HCT116 (cell line): ENCODE results near the gene MBNL2. TPM values are rescaled to one million over a fixed set of nuclear protein-coding genes. Genes with fewer than 3 reads are reported as not detected.

Experiments used
- ATAC-seq: fragments of 200-7000 bp; cut with Tn5 transposase; 2 replicates; pipeline ENCODE4 v1.9.1; 2020; ENCODE audit warnings: mild to moderate bottlenecking, moderate library complexity
- BruUV-seq: library from RNA; stranded (reverse); fragments of 400-500 nt; replicated peaks from 2 replicates; lab custom pipeline; 2021; lab: Mats Ljungman, UMichigan
- CTCF ChIA-PET: fragments of 300-600 bp; sonication (Branson Sonifier 250); formaldehyde crosslinking; loops from one replicate; lab custom pipeline; 2021; ENCODE audit warnings: antibody characterized with exemption; lab: Charles Lee
- POLR2A ChIA-PET: fragments of 300-600, 350-600 bp; sonication (Branson Sonifier 250); formaldehyde crosslinking; loops from one replicate; lab custom pipeline; 2021; ENCODE audit warnings: antibody characterized with exemption; lab: Charles Lee
- RAD21 ChIA-PET, 2 experiments: fragments of 300-600 bp; sonication (Branson Sonifier 250); formaldehyde crosslinking; loops; one replicate each; lab custom pipeline; 2023; ENCODE audit warnings: low total read pairs in 2 of 2; ENCODE audit not compliant: uncharacterized antibody in 2 of 2, unreplicated experiment in 2 of 2, low non-redundant PET in 1 of 2; lab: Charles Lee
- DNase-seq: peaks from one replicate; pipeline ENCODE4 v3.0.0-alpha.2; 2010; ENCODE audit warnings: low read depth, low spot score
- H2AFZ ChIP-seq: fragments of 200-600 bp; shearing (Covaris generic), sonication (generic); 2 replicates; pipeline ENCODE4 v1.6.1; 2017; ENCODE audit warnings: low read depth, mixed run types, mixed read lengths, antibody characterized with exemption, low read length; ENCODE audit not compliant: poor library complexity, severe bottlenecking
- H3K27ac ChIP-seq: 2 replicates; pipeline ENCODE4 v1.5.1; 2012; ENCODE audit warnings: low read depth, low read length
- H3K27me3 ChIP-seq: fragments of 200-600 bp; sonication (generic); 2 replicates; pipeline ENCODE4 v1.6.1; 2016; ENCODE audit warnings: mixed run types, low read length, mixed read lengths; ENCODE audit not compliant: insufficient read depth
- H3K36me3 ChIP-seq, 2 experiments: fragments of 200-500 bp in 1 of 2; fragments of 200-600 bp in 1 of 2; sonication (Bioruptor generic) in 1 of 2; sonication (generic) in 1 of 2; 2 replicates each; pipeline versions ENCODE4 v1.5.1 to v1.6.1; 2014 to 2016; ENCODE audit warnings: low read length in 2 of 2, inconsistent platforms in 1 of 2, mixed read lengths in 1 of 2, mixed run types in 1 of 2; ENCODE audit not compliant: insufficient read depth in 2 of 2, control insufficient read depth in 1 of 2
- H3K4me1 ChIP-seq, 2 experiments: fragments of 200-600 bp in 1 of 2; sonication (generic) in 1 of 2; 2 replicates each; pipeline versions ENCODE4 v1.5.1 to v1.6.1; 2012 to 2017; ENCODE audit warnings: low read length in 2 of 2, inconsistent platforms in 1 of 2, mild to moderate bottlenecking in 1 of 2, mixed read lengths in 1 of 2, mixed run types in 1 of 2, moderate library complexity in 1 of 2; ENCODE audit not compliant: insufficient read depth in 2 of 2, control insufficient read depth in 1 of 2
- H3K4me2 ChIP-seq: fragments of 200-600 bp; sonication (generic); 2 replicates; pipeline ENCODE4 v1.6.1; 2017; ENCODE audit warnings: mixed run types, low read length, mixed read lengths
- H3K4me3 ChIP-seq, 2 experiments: fragments of 200-600 bp in 1 of 2; sonication (generic) in 1 of 2; replicated peaks in 1 of 2; 2 replicates each; pipeline ENCODE4 v1.5.1; 2011 to 2016; ENCODE audit warnings: low read length in 2 of 2, control low read depth in 1 of 2, low read depth in 1 of 2, mild to moderate bottlenecking in 1 of 2, mixed read lengths in 1 of 2, mixed run types in 1 of 2
- H3K79me2 ChIP-seq: fragments of 200-600 bp; sonication (generic); 2 replicates; pipeline ENCODE4 v1.6.1; 2017; ENCODE audit warnings: mild to moderate bottlenecking, mixed run types, low read length, moderate library complexity, mixed read lengths; ENCODE audit not compliant: insufficient read depth
- H3K9ac ChIP-seq: fragments of 200-600 bp; sonication (generic); 2 replicates; pipeline ENCODE4 v1.6.1; 2016; ENCODE audit warnings: low read length, mixed read lengths
- H3K9me2 ChIP-seq: fragments of 200-600 bp; sonication (generic), shearing (Covaris generic); 2 replicates; pipeline ENCODE4 v1.6.1; 2017; ENCODE audit warnings: mixed run types, mild to moderate bottlenecking, moderate library complexity; ENCODE audit not compliant: insufficient read depth
- H3K9me3 ChIP-seq, 2 experiments: fragments of 200-500 bp in 1 of 2; fragments of 200-600 bp in 1 of 2; sonication (Bioruptor generic) in 1 of 2; sonication (generic) in 1 of 2; 2 replicates each; pipeline ENCODE4 v1.6.1; 2014 to 2017; ENCODE audit warnings: low read length in 2 of 2, mixed read lengths in 2 of 2, inconsistent platforms in 1 of 2, low read depth in 1 of 2, mild to moderate bottlenecking in 1 of 2, mixed run types in 1 of 2, moderate library complexity in 1 of 2; ENCODE audit not compliant: control insufficient read depth in 1 of 2, insufficient read depth in 1 of 2
- H4K20me1 ChIP-seq: fragments of 200-600 bp; sonication (generic), shearing (Covaris generic); 2 replicates; pipeline ENCODE4 v1.6.1; 2017; ENCODE audit warnings: mixed run types, mild to moderate bottlenecking, moderate library complexity; ENCODE audit not compliant: insufficient read depth
- ATF3 ChIP-seq: IDR thresholded peaks from 2 replicates; pipeline ENCODE4 v1.6.1; 2012
- CEBPB ChIP-seq: IDR thresholded peaks from 2 replicates; pipeline ENCODE4 v1.6.1; 2012; ENCODE audit warnings: low read depth
- ELF1 ChIP-seq: IDR thresholded peaks from 2 replicates; pipeline ENCODE4 v1.6.1; 2012; ENCODE audit warnings: low read depth, borderline replicate concordance
- EZH2 ChIP-seq: fragments of 200-600 bp; sonication (generic); IDR thresholded peaks from 2 replicates; pipeline ENCODE4 v1.6.1; 2017; ENCODE audit warnings: antibody characterized with exemption, mixed run types
- POLR2AphosphoS5 ChIP-seq: IDR thresholded peaks from 2 replicates; pipeline ENCODE4 v1.6.1; 2011; ENCODE audit warnings: mild to moderate bottlenecking, low read depth, low read length, moderate library complexity
- RAD21 ChIP-seq: IDR thresholded peaks from 2 replicates; pipeline ENCODE4 v1.6.1; 2012; ENCODE audit warnings: low read depth, mild to moderate bottlenecking
- REST ChIP-seq: IDR thresholded peaks from 2 replicates; pipeline ENCODE4 v1.6.1; 2012; ENCODE audit warnings: low read depth
- SIN3A ChIP-seq: IDR thresholded peaks from 2 replicates; pipeline ENCODE4 v1.6.1; 2012; ENCODE audit warnings: low read depth
- SP1 ChIP-seq: IDR thresholded peaks from 2 replicates; pipeline ENCODE4 v1.6.1; 2012; ENCODE audit warnings: low read depth
- SRF ChIP-seq: IDR thresholded peaks from 2 replicates; pipeline ENCODE4 v1.6.1; 2012; ENCODE audit warnings: low read depth
- YY1 ChIP-seq: IDR thresholded peaks from 2 replicates; pipeline ENCODE4 v1.6.1; 2011; ENCODE audit warnings: low read length, low read depth, moderate library complexity, mild to moderate bottlenecking; ENCODE audit not compliant: insufficient replicate concordance; ENCODE audit errors: extremely low read depth
- ZFX ChIP-seq: fragments of 450-650 bp; IDR thresholded peaks from 2 replicates; pipeline ENCODE4 v1.6.1; 2017
- ZNF274 ChIP-seq: fragments of 200-500 bp; sonication (Bioruptor generic); IDR thresholded peaks from 2 replicates; pipeline ENCODE4 v1.6.1; 2014; ENCODE audit warnings: mild to moderate bottlenecking, low read depth, low read length, inconsistent platforms
- intact Hi-C: fragments of 100-400 bp; cut with micrococcal nuclease; formaldehyde crosslinking; loops from 2 replicates; pipeline ENCODE4 v1.10.0; 2022
- total RNA-seq: library from RNA; stranded (reverse); gene quantifications from one replicate; pipeline ENCODE4 v1.2.1, GENCODE V29; 2021; ENCODE audit not compliant: unreplicated experiment
- TF ChIP-seq, protein P1 (sequence below), 3 experiments: fragments of 200-600 bp in 1 of 3; sonication (generic) in 1 of 3; IDR thresholded peaks in 2 of 3; conservative IDR thresholded peaks in 1 of 3; 2 replicates each; pipeline ENCODE4 v1.5.1; 2012 to 2017; ENCODE audit warnings: low read depth in 2 of 3, low read length in 2 of 3, antibody characterized with exemption in 1 of 3, borderline replicate concordance in 1 of 3, control low read depth in 1 of 3, mild to moderate bottlenecking in 1 of 3, mixed read lengths in 1 of 3, mixed run types in 1 of 3, moderate library complexity in 1 of 3; ENCODE audit not compliant: insufficient read depth in 1 of 3
- TF ChIP-seq, protein P2 (sequence below): IDR thresholded peaks from 2 replicates; pipeline ENCODE4 v1.6.1; 2011; ENCODE audit warnings: mild to moderate bottlenecking, low read length, moderate library complexity; ENCODE audit not compliant: insufficient replicate concordance; ENCODE audit errors: extremely low read depth

MBNL2 gene
- total RNA-seq, 1 experiment from 2014 or later = 73.9 TPM

DNA sequence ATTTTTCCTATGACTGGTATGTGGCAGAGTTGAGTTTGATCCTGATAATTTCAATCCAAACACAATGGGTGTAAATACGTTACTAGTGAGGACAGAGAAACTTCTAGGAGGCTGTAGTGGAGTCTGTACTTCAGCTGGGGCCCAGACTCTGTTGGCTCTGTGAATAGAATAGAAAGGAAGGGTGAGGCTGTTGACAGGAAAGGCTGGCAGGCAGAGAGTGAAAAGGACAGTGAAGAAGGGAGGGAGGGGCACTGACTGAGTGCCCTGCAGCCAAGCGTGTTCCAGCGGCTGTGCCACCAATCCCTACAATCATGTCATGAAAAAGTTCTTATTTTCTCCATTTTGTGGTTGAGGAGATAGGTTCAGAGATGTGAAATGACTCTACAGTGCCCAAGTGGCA, 80.5 kb downstream of the MBNL2 start:
- POLR2A ChIA-PET = no interaction called here
- peaks cover 33 to 38% of the 10 kb centered on the region in 2 experiments for H3K4me1 ChIP-seq
- RAD21 ChIA-PET = no interaction called here
- no peaks in the 10 kb centered on the region for H3K27me3 ChIP-seq
- BruUV-seq = no TSS peak
- intact Hi-C loops = no loop called here
- peaks cover 15% of the 10 kb centered on the region; the same call in 1 of the 2 replicates for H3K79me2 ChIP-seq
- CTCF ChIA-PET = no interaction called here
- no peak overlapping the region for H3K4me3 ChIP-seq
- no peaks in the 10 kb centered on the region for H3K9me2 ChIP-seq
- H2AFZ ChIP-seq = no peak overlapping the region
- H3K4me2 ChIP-seq = no peak overlapping the region
- H3K36me3 ChIP-seq = no peaks in the 10 kb centered on the region
- no peak for DNase-seq
- H3K27ac ChIP-seq = no peak overlapping the region
- H3K9me3 ChIP-seq = no peaks in the 10 kb centered on the region
- H3K9ac ChIP-seq = no peak overlapping the region
- no peaks in the 10 kb centered on the region for H4K20me1 ChIP-seq
- TF ChIP-seq SIN3A = no peak
- TF ChIP-seq ZFX = no peak
- no peak for TF ChIP-seq YY1
- TF ChIP-seq ZNF274 = no peak
- no peak for TF ChIP-seq SRF
- TF ChIP-seq EZH2 = no peak
- TF ChIP-seq SP1 = no peak
- no peak for TF ChIP-seq REST
- TF ChIP-seq, protein P1, sequence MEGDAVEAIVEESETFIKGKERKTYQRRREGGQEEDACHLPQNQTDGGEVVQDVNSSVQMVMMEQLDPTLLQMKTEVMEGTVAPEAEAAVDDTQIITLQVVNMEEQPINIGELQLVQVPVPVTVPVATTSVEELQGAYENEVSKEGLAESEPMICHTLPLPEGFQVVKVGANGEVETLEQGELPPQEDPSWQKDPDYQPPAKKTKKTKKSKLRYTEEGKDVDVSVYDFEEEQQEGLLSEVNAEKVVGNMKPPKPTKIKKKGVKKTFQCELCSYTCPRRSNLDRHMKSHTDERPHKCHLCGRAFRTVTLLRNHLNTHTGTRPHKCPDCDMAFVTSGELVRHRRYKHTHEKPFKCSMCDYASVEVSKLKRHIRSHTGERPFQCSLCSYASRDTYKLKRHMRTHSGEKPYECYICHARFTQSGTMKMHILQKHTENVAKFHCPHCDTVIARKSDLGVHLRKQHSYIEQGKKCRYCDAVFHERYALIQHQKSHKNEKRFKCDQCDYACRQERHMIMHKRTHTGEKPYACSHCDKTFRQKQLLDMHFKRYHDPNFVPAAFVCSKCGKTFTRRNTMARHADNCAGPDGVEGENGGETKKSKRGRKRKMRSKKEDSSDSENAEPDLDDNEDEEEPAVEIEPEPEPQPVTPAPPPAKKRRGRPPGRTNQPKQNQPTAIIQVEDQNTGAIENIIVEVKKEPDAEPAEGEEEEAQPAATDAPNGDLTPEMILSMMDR (IDR thresholded peaks at IDR 0.05 in 2 of 3, conservative IDR thresholded peaks at IDR 0.05 in 1 of 3; ENCODE audit: borderline replicate concordance in 1 of 3, insufficient read depth in 1 of 3, low read depth in 2 of 3, low read length in 2 of 3) = no peak
- no peak for TF ChIP-seq RAD21
- TF ChIP-seq, protein P2, sequence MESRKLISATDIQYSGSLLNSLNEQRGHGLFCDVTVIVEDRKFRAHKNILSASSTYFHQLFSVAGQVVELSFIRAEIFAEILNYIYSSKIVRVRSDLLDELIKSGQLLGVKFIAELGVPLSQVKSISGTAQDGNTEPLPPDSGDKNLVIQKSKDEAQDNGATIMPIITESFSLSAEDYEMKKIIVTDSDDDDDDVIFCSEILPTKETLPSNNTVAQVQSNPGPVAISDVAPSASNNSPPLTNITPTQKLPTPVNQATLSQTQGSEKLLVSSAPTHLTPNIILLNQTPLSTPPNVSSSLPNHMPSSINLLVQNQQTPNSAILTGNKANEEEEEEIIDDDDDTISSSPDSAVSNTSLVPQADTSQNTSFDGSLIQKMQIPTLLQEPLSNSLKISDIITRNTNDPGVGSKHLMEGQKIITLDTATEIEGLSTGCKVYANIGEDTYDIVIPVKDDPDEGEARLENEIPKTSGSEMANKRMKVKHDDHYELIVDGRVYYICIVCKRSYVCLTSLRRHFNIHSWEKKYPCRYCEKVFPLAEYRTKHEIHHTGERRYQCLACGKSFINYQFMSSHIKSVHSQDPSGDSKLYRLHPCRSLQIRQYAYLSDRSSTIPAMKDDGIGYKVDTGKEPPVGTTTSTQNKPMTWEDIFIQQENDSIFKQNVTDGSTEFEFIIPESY = no peak
- TF ChIP-seq ATF3 = no peak
- TF ChIP-seq ELF1 = no peak
- TF ChIP-seq POLR2AphosphoS5 = no peak
- TF ChIP-seq CEBPB = no peak
- no peak for ATAC-seq
